Measurements from ENCODE around the gene SPATA9. TPM values are rescaled to one million over a fixed set of nuclear protein-coding genes. Genes with fewer than 3 reads are reported as not detected.

SPATA9 gene
- total RNA-seq, 6 experiments from 2014 or later: 0.17 to 0.73 (median 0.48) TPM

GRCh38 chr5:95613514-95613913, 69.3 kb downstream of the SPATA9 start:
- peaks cover 15% of the 10 kb centered on the region for H3K36me3 Mint-ChIP-seq (ENCODE audit: low read depth)
- no peak for TF ChIP-seq CTCF (IDR thresholded peaks at IDR 0.05)
- peaks cover 1% of the 10 kb centered on the region; the same call in 1 of the 2 replicates for H3K27me3 Mint-ChIP-seq (ENCODE audit: insufficient read depth)
- no peak for DNase-seq
- H3K9me3 Mint-ChIP-seq: peaks cover 19% of the 10 kb centered on the region
- H3K4me3 Mint-ChIP-seq: no peak overlapping the region
- peaks cover 10% of the 10 kb centered on the region; the same call in 1 of the 2 replicates for H3K4me1 Mint-ChIP-seq (ENCODE audit: low read depth)
- no peak overlapping the region for H3K27ac Mint-ChIP-seq

- DNase-seq: no peak
- no peak overlapping the region for H3K4me3 Mint-ChIP-seq
- peaks cover 15% of the 10 kb centered on the region for H3K36me3 Mint-ChIP-seq (ENCODE audit: low read depth)
- peaks cover 6% of the 10 kb centered on the region; the same call in 1 of the 2 replicates for H3K4me1 Mint-ChIP-seq (ENCODE audit: low read depth)
- H3K27ac Mint-ChIP-seq: no peak overlapping the region
- no peak for TF ChIP-seq CTCF (IDR thresholded peaks at IDR 0.05)
- peaks cover 1% of the 10 kb centered on the region; the same call in 1 of the 2 replicates for H3K27me3 Mint-ChIP-seq (ENCODE audit: insufficient read depth)
- peaks cover 19% of the 10 kb centered on the region for H3K9me3 Mint-ChIP-seq
Measured at GRCh38 chr5:95611396-95611795, 71.4 kb downstream of the SPATA9 start.

GRCh38 chr5:95610546-95610945, 72.2 kb downstream of the SPATA9 start:
- no peak overlapping the region for H3K4me3 Mint-ChIP-seq

GRCh38 chr5:95609711-95610110, 73.1 kb downstream of the SPATA9 start:
- Mint-ChIP-seq H3K27me3 (ENCODE audit: insufficient read depth) (peaks cover 1% of the 10 kb centered on the region; the same call in 1 of the 2 replicates), H3K4me3 (no peak overlapping the region), H3K27ac (no peak overlapping the region), H3K36me3 (ENCODE audit: low read depth) (peaks cover 15% of the 10 kb centered on the region), H3K4me1 (ENCODE audit: low read depth) (peaks cover under 1% of the 10 kb centered on the region; the same call in 1 of the 2 replicates), H3K9me3 (peaks cover 19% of the 10 kb centered on the region)
- no peak for TF ChIP-seq CTCF (IDR thresholded peaks at IDR 0.05)
- no peak for DNase-seq

More at GRCh38 chr5:95610546-95610945, 72.2 kb downstream of the SPATA9 start:
- no peak overlapping the region for H3K27ac Mint-ChIP-seq
- peaks cover 15% of the 10 kb centered on the region for H3K36me3 Mint-ChIP-seq (ENCODE audit: low read depth)
- TF ChIP-seq CTCF (IDR thresholded peaks at IDR 0.05): no peak
- peaks cover 1% of the 10 kb centered on the region; the same call in 1 of the 2 replicates for H3K27me3 Mint-ChIP-seq (ENCODE audit: insufficient read depth)
- H3K9me3 Mint-ChIP-seq: peaks cover 19% of the 10 kb centered on the region
- DNase-seq: no peak
- H3K4me1 Mint-ChIP-seq (ENCODE audit: low read depth): peaks cover 6% of the 10 kb centered on the region; the same call in 1 of the 2 replicates

Other genes starting within 250 kb of the SPATA9 start
- gene SKIC3, start 128.0 kb downstream of the SPATA9 start, total RNA-seq (2021; fragmentation: NEBNext Ultra II Directional; extraction: Animal tissue kit (Norgen Biotek cat#: 25700)): 100 to 1,000 TPM; 102 to 113 (median 110) TPM
- gene ARSK, start 127.9 kb downstream of the SPATA9 start, total RNA-seq (2021; fragmentation: NEBNext Ultra II Directional; extraction: Animal tissue kit (Norgen Biotek cat#: 25700)): 10 to 100 TPM; 11.6 to 19.7 (median 17.3) TPM
- under 1 TPM; 0.14 to 0.35 (median 0.22) TPM for gene GPR150, start 62.9 kb downstream of the SPATA9 start, total RNA-seq (2021; fragmentation: NEBNext Ultra II Directional; extraction: Animal tissue kit (Norgen Biotek cat#: 25700))
- gene RFESD, start 36.2 kb downstream of the SPATA9 start, total RNA-seq (2021; fragmentation: NEBNext Ultra II Directional; extraction: Animal tissue kit (Norgen Biotek cat#: 25700)): 1 to 10 TPM; 2.2 to 3.7 (median 2.3) TPM
- gene RHOBTB3, start 48.3 kb upstream of the SPATA9 start, total RNA-seq (2021; fragmentation: NEBNext Ultra II Directional; extraction: Animal tissue kit (Norgen Biotek cat#: 25700)): 100 to 1,000 TPM; 110 to 184 (median 160) TPM
- gene GLRX, start 139.7 kb upstream of the SPATA9 start, total RNA-seq (2021; fragmentation: NEBNext Ultra II Directional; extraction: Animal tissue kit (Norgen Biotek cat#: 25700)): 100 to 1,000 TPM; 139 to 183 (median 150) TPM